M059J (cell line): ENCODE results near the gene CACNA1D. TPM values are rescaled to one million over a fixed set of nuclear protein-coding genes. Genes with fewer than 3 reads are reported as not detected.
"Not testable (repeated sequence)": the region's sequence is repeated elsewhere in the genome, so short reads cannot be mapped to it uniquely, and the experiment has no call there.

Source experiments
- DNase-seq: peaks from one replicate; pipeline ENCODE4 v3.0.0-alpha.2; 2012; ENCODE audit warnings: low read depth
- total RNA-seq: library from RNA; depleted of rRNA; stranded (reverse); fragments of >200 nt; shearing (Covaris generic); gene quantifications from 2 replicates; pipeline ENCODE4 v1.2.3, GENCODE V29; 2014

The CACNA1D gene
- total RNA-seq, 1 experiment from 2014 or later, result not detected

- DNase-seq, result no peak
Observed at GRCh38 chr3:53614307-53614706, 119.9 kb downstream of the CACNA1D start.

DNA sequence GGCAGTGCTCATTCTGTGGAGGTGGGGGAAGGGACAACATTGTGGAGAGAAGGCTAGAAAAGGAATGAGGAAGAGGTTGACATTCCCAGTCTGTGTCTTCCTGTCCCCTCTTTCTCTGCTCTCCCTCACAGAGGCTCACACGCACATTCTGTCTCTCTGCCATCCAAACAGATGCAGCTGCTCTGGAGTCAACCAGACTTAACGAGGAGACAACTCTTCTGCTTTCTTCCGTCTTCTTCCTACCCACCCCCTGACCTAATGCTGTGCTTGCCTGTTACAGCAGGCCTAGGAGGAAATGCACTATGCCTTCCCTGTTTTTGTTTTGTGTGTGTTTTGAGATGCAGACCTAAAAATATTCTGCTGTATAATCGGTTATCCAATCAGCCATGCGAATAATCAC is 121.9 kb downstream of the CACNA1D start:
- no peak for DNase-seq

DNA sequence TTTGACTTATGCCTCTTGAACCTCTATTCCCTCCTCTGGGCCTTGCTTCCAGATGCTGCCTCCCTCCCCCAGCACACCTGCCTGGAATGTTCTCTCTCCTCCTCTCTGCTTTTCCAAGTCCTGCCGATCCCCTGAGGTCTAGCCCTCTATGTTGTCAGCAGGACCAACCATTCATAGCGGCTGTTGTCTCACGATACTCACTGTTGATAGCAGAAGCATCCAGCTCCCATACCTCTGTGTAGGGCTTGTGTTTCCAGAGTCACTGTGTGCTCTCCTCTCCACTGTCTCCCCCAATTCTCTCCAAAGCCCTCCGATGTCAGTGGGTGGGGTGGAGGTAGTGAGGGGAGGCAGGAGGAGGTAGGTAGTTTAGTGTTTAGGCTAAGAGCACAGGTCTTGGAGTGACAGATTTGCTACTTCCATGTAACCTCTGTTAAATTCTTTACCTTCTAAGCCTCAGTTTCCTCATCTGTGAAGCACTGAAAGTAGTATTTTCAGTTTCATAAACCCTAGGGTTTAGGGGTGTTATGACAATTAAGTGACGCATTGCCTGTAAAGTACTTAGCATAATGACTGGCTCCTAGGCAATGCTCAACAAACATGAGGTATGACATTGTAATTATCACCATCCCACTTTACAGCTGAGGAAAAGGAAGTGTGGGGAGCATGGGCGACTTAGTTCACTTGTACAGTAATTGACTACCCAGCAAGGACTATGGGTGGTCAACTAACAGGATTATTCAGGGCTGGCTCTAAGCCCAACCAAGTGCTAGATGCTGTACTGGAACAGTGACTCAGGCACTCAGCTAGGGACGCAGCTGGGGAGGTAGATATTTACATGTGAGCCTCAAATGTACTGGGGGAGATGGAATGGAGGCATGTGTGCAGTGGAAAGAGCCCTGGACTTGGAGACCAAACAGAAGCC is 122.8 kb downstream of the CACNA1D start:
- no peak for DNase-seq

GRCh38 chr3:53617893-53618523 is 123.6 kb downstream of the CACNA1D start:
- no peak for DNase-seq

DNA sequence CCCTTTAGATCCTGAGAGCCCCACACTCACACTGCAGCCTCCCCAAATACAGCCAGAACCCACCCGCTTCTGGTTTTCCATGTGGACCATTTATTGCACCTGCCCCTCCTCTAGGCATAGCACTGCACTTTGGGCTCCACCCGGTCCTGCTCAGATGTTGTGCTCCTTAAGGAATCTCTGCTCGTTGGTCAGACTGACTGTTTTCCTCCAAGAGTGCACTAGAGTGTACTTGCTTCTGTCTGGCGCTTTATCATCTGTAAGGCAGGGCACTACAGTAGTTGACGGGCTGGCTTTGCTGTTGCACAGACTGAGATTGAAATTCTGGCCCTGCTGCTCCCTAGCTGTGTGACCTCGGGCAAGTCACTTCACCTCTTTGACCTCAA is 124.1 kb downstream of the CACNA1D start:
- no peak for DNase-seq

GRCh38 chr3:53618936-53619335 is 124.5 kb downstream of the CACNA1D start:
- no peak for DNase-seq

DNA sequence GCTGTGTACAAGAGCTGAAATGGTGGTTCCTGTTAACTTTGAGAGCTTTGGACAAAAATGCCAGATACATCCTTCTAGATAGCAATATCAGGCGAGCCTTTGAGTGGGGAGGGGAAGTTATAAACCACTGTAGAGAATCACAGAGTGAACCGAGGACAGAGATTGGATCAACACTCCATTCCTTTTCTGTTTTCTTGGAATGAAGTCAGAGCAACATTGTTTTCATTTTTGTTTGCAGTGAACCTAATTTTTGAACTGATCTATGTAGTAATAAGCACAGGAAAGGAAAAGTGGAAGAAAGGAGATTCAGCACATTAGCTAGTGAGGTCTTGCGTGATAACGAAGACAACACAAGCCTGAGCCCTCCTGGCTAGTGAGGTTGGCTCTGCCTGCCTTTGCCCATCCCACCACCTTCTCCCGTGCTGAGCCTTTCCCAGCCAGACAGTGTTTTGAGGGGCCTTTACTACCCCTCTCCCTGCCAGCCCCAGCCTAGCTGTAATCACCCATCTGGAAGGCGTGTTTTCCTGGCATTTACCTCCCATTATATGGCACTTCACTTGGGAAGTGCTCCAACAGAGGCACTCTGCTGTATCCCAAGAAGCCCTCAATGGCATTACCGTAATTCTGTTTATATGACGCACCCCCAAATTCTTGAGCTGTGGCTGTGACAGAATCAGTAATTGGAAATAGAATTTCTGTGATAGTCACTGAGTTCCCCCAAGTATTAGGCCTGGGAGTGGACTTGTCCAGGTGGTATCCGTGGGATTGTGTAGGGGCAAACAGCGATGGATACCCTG is 129.8 kb downstream of the CACNA1D start:
- DNase-seq, result no peak

DNA sequence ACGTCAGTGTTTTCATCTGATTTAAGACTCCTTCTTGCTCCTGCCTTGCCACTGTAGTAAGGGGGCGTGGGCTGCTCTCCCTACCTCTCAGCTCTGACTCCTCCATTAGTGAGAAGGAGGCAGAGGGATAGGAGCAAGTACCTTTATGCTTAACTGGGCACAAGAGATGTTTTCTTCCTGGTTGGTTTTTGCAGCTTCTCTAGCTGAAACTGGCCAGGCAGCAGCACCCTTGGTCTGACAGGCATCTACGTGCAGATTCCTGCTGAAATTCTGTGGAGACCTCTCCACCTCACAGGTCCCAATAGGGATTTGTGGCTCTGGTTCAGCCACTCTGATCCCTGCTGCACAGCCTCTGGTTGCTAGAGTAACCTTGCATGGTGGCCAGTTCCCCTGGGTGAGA is 132.5 kb downstream of the CACNA1D start:
- no peak for DNase-seq

DNA sequence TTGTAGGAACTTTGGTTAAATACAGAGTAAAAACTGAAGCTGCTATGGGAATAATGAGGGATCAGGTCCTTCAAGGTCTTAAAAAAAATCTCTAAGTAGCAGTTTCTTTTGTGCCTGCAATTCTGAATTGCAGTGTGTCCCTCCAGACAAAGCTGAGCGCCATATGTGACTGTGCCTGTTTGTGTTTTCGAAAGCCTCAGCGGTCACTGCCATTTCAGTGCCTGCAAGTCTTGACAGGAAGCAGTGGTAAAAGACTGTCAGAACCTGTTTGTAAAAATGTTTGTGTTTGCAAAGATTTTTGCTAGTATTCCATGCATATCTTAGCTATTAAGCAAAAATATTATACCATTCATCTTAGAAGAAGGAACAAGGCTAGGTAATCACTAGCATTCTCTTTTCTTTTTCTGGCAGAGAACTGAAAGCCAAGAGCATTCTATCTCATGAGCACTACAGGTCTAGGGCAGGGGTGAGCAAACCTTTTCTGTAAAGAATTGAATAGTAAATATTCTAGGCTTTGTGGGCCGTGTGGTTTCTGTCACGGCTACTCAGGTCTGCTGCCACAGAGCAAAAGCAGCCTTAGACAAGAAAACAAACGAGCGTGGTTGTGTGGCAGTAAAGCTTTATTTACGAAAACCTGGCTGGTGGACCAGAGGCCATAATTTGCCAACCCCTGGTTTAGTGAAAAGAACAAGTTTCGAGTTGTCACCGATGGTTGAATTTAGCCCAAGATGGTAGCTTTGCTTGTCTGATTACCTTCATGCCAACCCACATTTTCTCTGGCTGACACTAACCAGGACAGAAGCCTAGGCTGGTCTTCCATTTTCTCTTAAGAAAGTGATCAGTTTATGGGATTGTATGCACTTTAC is 134.4 kb downstream of the CACNA1D start:
- no peak for DNase-seq

- DNase-seq, result no peak
Observed at GRCh38 chr3:53629402-53629723, 135.0 kb downstream of the CACNA1D start.

- DNase-seq, result no peak
Observed at GRCh38 chr3:53630547-53630946, 136.1 kb downstream of the CACNA1D start.

DNA sequence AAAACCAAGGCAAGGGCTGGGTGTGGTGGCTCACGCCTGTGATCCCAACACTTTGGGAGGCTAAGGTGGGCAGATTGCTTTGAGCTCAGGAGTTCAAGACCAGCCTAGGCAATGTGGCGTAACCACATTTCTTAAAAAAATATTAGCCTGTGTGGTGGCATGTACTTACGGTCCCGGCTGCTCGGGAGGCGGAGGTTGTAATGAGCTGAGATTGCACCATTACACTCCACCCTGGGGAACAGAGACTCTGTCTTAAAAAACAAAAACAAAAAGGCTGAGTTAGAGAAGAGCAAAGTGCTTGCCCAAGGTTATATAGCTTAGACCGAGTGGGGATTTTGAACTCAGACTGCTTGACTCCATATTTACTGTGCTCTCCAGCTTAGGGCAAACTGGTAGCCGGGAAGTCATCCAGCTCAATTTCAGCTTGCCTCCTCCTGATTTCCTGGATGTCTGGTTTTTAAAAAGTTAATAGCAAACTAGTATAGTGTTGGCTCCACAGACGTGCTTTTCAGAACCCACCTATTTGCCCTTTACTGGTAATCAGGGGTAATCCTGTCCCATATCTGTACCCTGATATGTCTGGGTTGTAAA is 138.9 kb downstream of the CACNA1D start:
- no peak for DNase-seq

GRCh38 chr3:53635041-53635440 is 140.6 kb downstream of the CACNA1D start:
- DNase-seq, result no peak

GRCh38 chr3:53638806-53639205 is 144.4 kb downstream of the CACNA1D start:
- not testable (repeated sequence) for DNase-seq

DNA sequence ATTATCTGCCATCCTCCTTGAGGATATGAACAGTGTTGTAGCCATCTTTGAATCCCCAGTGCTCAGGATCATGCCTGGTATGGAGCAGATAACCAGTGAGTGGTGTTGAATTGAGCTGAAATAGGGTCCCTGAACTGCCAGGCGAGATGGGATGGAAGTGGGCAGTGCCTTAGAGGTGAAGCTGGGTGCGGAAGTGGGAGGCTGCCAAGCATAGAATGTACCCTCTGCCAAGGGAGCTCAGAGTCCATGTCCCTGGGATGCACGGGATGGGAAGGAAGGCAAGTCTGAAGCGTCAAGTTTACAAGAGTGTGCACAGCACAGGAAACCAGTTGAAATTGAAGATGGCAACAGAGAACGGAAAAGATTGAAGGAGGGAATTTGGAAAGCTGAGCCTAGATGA is 147.0 kb downstream of the CACNA1D start:
- DNase-seq, result no peak

DNA sequence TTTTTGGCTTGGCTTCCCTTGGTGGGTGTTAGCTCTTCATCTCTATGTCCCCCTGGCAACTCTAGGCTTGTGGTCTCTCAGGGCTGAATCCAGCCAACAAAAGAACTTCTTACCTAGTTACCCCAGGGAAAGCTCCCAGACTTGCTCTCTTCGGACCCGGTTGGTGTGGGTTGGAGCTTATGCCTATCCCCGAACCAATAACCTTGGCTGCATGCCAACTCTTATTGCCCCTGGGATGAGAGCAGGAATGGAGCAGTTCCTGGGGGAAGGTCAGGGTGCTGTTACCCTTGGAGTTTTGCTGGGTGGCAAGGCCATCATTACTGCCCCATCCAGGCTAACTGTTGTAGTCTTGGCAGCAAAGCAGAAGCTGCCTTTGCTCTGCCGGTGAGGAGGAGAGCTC is 147.8 kb downstream of the CACNA1D start:
- no peak for DNase-seq

DNA sequence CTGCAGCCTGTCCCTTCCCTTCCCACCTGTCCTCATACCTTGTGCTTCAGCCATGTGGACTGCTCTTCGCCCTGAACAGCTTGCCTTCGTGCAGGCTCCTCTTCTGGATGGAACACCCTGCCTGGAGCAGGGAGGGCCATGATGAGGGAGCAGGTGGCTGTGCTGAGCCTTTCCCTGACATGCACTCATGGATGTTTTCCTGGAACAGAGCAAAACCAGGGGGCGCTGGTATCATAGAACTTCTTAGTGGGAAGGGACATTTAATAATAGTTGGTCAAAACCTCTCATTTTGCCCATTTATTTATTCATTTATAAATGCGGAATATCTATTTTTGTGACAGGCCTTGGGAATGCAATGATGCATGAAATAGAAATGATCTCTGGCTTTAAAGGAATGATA is 149.3 kb downstream of the CACNA1D start:
- DNase-seq, result no peak

DNA sequence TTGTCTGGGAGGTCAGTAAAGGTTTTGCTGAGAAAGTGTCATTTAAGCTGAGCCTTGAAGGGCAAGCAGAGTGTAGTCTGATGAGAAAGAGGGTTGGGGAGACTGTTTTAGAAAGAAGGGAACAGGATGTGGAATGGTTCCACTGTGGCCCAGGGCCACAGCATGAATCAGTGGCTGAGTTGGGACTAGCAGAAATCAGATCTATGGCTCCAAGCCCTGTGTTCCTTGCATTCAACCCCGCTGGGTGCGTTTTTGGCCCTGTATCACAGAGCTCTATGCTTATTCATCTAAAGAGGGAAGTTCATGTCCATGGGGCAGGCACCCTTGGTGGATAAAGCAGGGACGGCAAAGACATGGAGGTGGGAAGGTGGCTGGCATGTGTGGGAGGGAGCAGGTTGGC is 151.3 kb downstream of the CACNA1D start:
- no peak for DNase-seq

GRCh38 chr3:53646723-53647122 is 152.3 kb downstream of the CACNA1D start:
- DNase-seq, result no peak

- no peak for DNase-seq
Observed at GRCh38 chr3:53649816-53650215, 155.4 kb downstream of the CACNA1D start.

DNA sequence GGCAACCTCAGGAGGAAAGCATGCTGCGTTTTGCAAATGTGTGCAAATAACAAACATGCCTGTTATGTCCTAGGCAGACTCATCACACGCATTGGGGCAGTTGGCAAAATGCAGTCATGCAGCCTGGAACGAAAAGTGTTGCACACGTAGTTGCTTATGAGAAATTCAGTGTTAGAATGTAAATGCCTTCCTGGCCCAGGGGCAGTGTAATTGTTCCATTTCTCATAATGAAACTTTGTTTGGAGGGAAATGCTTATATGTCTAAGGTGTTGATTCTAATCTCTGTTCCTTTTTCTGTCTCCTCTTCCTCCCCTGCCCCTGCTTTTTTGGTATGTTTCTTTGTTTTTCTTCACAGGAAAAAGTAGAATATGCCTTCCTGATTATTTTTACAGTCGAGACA is 156.0 kb downstream of the CACNA1D start:
- no peak for DNase-seq
